C4-2B (cell line): ENCODE measurements around the gene TBX2.

Experiments used
- H3K27ac ChIP-seq: fragments of 450-650 bp; 2 replicates; pipeline ENCODE4 v1.5.1; 2017
- ZFX ChIP-seq: fragments of 450-650 bp; IDR thresholded peaks from 2 replicates; pipeline ENCODE4 v1.6.1; 2017
- TF ChIP-seq, protein P1 (sequence below): fragments of 450-650 bp; conservative IDR thresholded peaks from 2 replicates; pipeline ENCODE4 v1.5.1; 2017; ENCODE audit warnings: mild to moderate bottlenecking

The TBX2 gene

DNA sequence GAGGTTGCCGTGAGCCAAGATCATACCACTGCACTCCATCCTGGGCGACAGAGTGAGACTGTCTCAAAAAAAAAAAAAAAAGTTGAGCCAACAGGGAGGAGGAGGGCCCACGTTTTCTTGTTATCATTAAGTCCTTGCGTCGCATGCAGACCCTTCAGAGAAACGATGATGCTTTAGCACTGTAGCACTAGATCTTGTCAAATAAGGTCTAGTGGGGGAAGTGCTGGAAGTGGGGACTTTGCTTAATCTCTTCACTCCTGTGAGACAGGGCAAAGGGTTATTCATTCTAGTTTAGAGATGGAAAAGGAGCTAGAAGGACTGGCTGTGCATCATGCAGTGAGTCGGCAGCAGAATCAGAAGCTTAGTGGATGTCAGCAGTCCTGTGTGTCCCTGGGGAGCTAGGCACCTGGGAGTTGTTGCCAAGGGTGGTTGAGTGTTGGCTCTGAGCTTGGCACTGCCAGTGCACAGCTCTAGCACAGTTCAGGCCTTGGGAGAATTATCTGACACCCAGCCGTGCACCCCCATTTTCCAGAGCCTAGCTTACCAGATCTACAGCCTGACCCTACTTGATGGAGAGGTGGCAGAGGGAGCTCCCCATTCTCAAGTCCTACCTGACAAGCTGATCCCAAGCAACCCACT is 33.4 kb upstream of the TBX2 start:
- TF ChIP-seq, protein P1, sequence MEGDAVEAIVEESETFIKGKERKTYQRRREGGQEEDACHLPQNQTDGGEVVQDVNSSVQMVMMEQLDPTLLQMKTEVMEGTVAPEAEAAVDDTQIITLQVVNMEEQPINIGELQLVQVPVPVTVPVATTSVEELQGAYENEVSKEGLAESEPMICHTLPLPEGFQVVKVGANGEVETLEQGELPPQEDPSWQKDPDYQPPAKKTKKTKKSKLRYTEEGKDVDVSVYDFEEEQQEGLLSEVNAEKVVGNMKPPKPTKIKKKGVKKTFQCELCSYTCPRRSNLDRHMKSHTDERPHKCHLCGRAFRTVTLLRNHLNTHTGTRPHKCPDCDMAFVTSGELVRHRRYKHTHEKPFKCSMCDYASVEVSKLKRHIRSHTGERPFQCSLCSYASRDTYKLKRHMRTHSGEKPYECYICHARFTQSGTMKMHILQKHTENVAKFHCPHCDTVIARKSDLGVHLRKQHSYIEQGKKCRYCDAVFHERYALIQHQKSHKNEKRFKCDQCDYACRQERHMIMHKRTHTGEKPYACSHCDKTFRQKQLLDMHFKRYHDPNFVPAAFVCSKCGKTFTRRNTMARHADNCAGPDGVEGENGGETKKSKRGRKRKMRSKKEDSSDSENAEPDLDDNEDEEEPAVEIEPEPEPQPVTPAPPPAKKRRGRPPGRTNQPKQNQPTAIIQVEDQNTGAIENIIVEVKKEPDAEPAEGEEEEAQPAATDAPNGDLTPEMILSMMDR, result no peak
- no peak for TF ChIP-seq ZFX
- no peak overlapping the region for H3K27ac ChIP-seq

- TF ChIP-seq, protein P1, result no peak
- H3K27ac ChIP-seq, result no peak overlapping the region
These were observed 32.8 kb upstream of the TBX2 start for GRCh38 chr17:61366715-61367413.

- no peak for TF ChIP-seq ZFX
- TF ChIP-seq, protein P1, result no peak
- no peak overlapping the region for H3K27ac ChIP-seq
These were observed 31.4 kb upstream of the TBX2 start for GRCh38 chr17:61368049-61368831.

DNA sequence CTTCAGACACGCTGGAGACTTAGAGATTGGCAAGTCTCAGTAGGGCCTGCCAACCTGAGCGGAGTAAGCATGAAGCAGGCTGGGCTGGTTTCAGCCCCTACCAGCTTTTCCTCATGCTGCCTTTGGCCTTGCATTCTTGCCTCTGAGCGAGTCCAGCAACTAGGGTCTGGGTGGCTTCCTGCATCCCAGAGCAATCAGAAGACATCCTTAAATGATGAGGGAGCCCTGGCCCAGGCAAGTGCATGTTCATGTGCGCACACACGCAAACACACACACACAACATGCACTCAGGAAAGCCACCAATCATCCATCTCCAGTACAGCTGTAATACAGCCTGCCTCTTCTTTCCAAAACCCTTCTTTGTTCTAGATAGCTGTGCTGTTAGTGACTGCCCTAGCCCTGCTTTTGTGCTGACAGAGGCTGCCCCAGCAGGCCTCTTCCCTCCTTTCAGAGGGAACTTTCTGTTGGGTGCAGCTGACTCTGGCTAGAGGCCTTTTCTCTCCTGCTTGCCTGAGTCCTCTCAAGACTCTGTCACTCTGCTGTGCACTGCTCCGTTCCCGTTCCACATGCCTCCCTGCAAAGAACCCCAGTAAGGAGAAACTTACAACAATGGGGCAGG is 30.7 kb upstream of the TBX2 start:
- TF ChIP-seq, protein P1, result no peak
- no peak for TF ChIP-seq ZFX
- H3K27ac ChIP-seq, result no peak overlapping the region

- H3K27ac ChIP-seq, result no peak overlapping the region
- no peak for TF ChIP-seq ZFX
- TF ChIP-seq, protein P1, result no peak
These were observed 29.9 kb upstream of the TBX2 start for GRCh38 chr17:61369751-61370150.

GRCh38 chr17:61371179-61371578 is 28.5 kb upstream of the TBX2 start:
- TF ChIP-seq, protein P1, result no peak
- no peak for TF ChIP-seq ZFX
- H3K27ac ChIP-seq, result no peak overlapping the region
